ENCODE data around the gene NACC2.
"Not testable (repeated sequence)": the region's sequence is repeated elsewhere in the genome, so short reads cannot be mapped to it uniquely, and the experiment has no call there.

The NACC2 gene

GRCh38 chr9:136109351-136110081, 14.4 kb upstream of the NACC2 start:
- DNase-seq = peak; percentile 45

GRCh38 chr9:136108648-136109266, 13.7 kb upstream of the NACC2 start:
- DNase-seq = no peak

GRCh38 chr9:136107953-136108647, 13.0 kb upstream of the NACC2 start:
- no peak for DNase-seq

GRCh38 chr9:136107155-136107952, 12.3 kb upstream of the NACC2 start:
- no peak for DNase-seq

- DNase-seq = no peak
Measured at GRCh38 chr9:136105398-136106135, 10.5 kb upstream of the NACC2 start.

GRCh38 chr9:136104916-136105315, 9.8 kb upstream of the NACC2 start:
- no peak for DNase-seq

- DNase-seq = no peak
Measured at GRCh38 chr9:136104488-136104800, 9.4 kb upstream of the NACC2 start.

GRCh38 chr9:136103651-136104487, 8.8 kb upstream of the NACC2 start:
- DNase-seq = no peak

- DNase-seq = not testable (repeated sequence)
Measured at GRCh38 chr9:136101615-136102074, 6.6 kb upstream of the NACC2 start.

GRCh38 chr9:136100700-136101614, 5.9 kb upstream of the NACC2 start:
- DNase-seq = no peak

- no peak for DNase-seq
Measured at GRCh38 chr9:136099542-136099941, 4.5 kb upstream of the NACC2 start.

- no peak for DNase-seq
Measured at GRCh38 chr9:136098844-136099243, 3.8 kb upstream of the NACC2 start.

- DNase-seq = no peak
Measured at GRCh38 chr9:136098210-136098609, 3.1 kb upstream of the NACC2 start.

- DNase-seq = no peak
Measured at GRCh38 chr9:136096505-136097001, 1.5 kb upstream of the NACC2 start.

- DNase-seq = no peak
Measured at GRCh38 chr9:136093995-136094881, 851 bp downstream of the NACC2 start.

GRCh38 chr9:136093346-136093986, 1.6 kb downstream of the NACC2 start:
- no peak for DNase-seq

GRCh38 chr9:136092741-136093140, 2.3 kb downstream of the NACC2 start:
- no peak for DNase-seq

GRCh38 chr9:136092353-136092650, 2.8 kb downstream of the NACC2 start:
- no peak for DNase-seq
